Lung (tissue), 12 donors: ENCODE results near the gene CYP24A1. TPM values are rescaled to one million over a fixed set of nuclear protein-coding genes. Genes with fewer than 3 reads are reported as not detected.

Source experiments
- ATAC-seq: fragments of 200-7000 bp; cut with Tn5 transposase; one replicate; pipeline ENCODE4 v1.9.1; 2020; ENCODE audit warnings: moderate number of reproducible peaks; ENCODE audit not compliant: insufficient read depth, low FRiP score
- DNase-seq, 3 donors: peaks; one replicate each; pipeline ENCODE4 v3.0.0-alpha.2; 2013 to 2017
- H3K27ac ChIP-seq, 2 donors: one replicate each; pipeline ENCODE4 v1.5.1; 2013; ENCODE audit warnings: mild to moderate bottlenecking in 2 of 2, moderate library complexity in 2 of 2, control low read depth in 1 of 2, inconsistent platforms in 1 of 2, low read depth in 1 of 2, low read length in 1 of 2
- H3K27me3 ChIP-seq, 3 donors: one replicate each; pipeline ENCODE4 v1.5.1; 2013; ENCODE audit warnings: low read length in 2 of 3; ENCODE audit not compliant: control insufficient read depth in 3 of 3, insufficient read depth in 3 of 3
- H3K36me3 ChIP-seq, 4 donors: one replicate each; pipeline ENCODE4 v1.5.1; 2013; ENCODE audit warnings: low read length in 4 of 4, mild to moderate bottlenecking in 1 of 4, moderate library complexity in 1 of 4; ENCODE audit not compliant: control insufficient read depth in 4 of 4, insufficient read depth in 4 of 4
- H3K4me1 ChIP-seq, 5 donors: one replicate each; pipeline ENCODE4 v1.5.1; 2013; ENCODE audit warnings: low read length in 5 of 5, mild to moderate bottlenecking in 2 of 5, moderate library complexity in 1 of 5; ENCODE audit not compliant: control insufficient read depth in 5 of 5, insufficient read depth in 5 of 5
- H3K4me3 ChIP-seq: one replicate; pipeline ENCODE4 v1.5.1; 2013; ENCODE audit warnings: mild to moderate bottlenecking, control low read depth, moderate library complexity
- H3K9ac ChIP-seq, 2 donors: one replicate each; pipeline ENCODE4 v1.5.1; 2013; ENCODE audit warnings: low read length in 2 of 2, control low read depth in 1 of 2; ENCODE audit not compliant: insufficient read depth in 1 of 2
- H3K9me3 ChIP-seq, 4 donors: one replicate each; pipeline ENCODE4 v1.5.1; 2013; ENCODE audit warnings: low read length in 3 of 4, mild to moderate bottlenecking in 1 of 4, moderate library complexity in 1 of 4; ENCODE audit not compliant: control insufficient read depth in 4 of 4, insufficient read depth in 3 of 4
- WGBS, 2 donors: extraction: QIAGEN DNeasy Blood & Tissue Kit; methylation state at CpG; one replicate each; pipeline ENCODE4 v1.1.7; 2013; 5-methylcytosine and 5-hydroxymethylcytosine counted together
- polyA plus RNA-seq, 2 donors: library from polyadenylated mRNA; stranded (reverse); fragments of 200-250 nt; gene quantifications; one replicate each; pipeline ENCODE4 v1.2.1, GENCODE V29; 2013
- total RNA-seq, 2 donors: library from RNA; depleted of rRNA in 1 of 2; stranded (reverse); fragments of >200 nt in 1 of 2; gene quantifications; one replicate each; pipeline ENCODE4 v1.2.1, GENCODE V29; 2014 to 2021
- TF ChIP-seq, protein P1 (sequence below): IDR thresholded peaks from 2 replicates; pipeline ENCODE4 v1.5.1; 2012; ENCODE audit warnings: mild to moderate bottlenecking; ENCODE audit errors: control extremely low read depth, extremely low read depth
- donor health status: control.
- donor health status: control.
- donor health status: Bipolar disorder and iron deficiency.
- donor health status: healthy.
- donor health status: DM: yes; HTN: yes; CAD: no.

CYP24A1 gene
- total and polyA plus RNA-seq, 4 donors = 0.30 to 5.9 (median 1.1) TPM

DNA sequence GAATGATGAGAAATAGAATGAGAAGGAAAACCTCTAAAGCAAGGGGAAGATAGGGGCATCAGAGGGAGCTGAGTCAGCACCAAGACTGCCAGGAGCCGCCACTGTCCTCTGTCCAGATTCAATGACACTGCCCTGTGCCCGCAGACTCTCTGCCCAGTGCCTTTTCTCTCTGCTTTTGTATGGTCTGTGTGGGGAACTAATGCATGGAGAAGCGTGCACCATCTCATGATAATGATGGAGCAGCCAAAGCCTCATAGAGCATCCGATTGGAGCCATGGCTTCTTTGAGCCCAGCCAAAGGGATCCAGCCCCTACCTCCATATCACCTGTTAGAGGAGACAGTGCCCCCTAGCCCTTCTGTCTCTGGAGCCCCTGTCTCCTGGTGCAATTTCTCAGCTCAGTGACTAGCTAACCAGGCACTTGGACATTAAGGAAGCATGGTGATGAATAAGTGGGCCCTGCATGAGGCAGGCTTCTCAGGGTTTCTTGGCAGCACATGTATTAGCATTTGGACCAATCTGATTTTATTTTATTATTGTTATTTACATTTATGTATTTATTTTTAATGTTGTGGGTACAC, 27.6 kb upstream of the CYP24A1 start:
- Histone ChIP-seq H3K36me3 (no peaks in the 10 kb centered on the region), H3K9me3 (no peaks in the 10 kb centered on the region), H3K9ac (no peak overlapping the region), H3K4me3 (no peak overlapping the region), H3K4me1 (no peaks in the 10 kb centered on the region), H3K27me3 (no peaks in the 10 kb centered on the region), H3K27ac (no peak overlapping the region)
- TF ChIP-seq, protein P1, sequence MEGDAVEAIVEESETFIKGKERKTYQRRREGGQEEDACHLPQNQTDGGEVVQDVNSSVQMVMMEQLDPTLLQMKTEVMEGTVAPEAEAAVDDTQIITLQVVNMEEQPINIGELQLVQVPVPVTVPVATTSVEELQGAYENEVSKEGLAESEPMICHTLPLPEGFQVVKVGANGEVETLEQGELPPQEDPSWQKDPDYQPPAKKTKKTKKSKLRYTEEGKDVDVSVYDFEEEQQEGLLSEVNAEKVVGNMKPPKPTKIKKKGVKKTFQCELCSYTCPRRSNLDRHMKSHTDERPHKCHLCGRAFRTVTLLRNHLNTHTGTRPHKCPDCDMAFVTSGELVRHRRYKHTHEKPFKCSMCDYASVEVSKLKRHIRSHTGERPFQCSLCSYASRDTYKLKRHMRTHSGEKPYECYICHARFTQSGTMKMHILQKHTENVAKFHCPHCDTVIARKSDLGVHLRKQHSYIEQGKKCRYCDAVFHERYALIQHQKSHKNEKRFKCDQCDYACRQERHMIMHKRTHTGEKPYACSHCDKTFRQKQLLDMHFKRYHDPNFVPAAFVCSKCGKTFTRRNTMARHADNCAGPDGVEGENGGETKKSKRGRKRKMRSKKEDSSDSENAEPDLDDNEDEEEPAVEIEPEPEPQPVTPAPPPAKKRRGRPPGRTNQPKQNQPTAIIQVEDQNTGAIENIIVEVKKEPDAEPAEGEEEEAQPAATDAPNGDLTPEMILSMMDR = no peak
- no peak for DNase-seq
- no peak for ATAC-seq
- 83% methylated on average over 4 of the region's 4 CpGs for WGBS, 2 donors

DNA sequence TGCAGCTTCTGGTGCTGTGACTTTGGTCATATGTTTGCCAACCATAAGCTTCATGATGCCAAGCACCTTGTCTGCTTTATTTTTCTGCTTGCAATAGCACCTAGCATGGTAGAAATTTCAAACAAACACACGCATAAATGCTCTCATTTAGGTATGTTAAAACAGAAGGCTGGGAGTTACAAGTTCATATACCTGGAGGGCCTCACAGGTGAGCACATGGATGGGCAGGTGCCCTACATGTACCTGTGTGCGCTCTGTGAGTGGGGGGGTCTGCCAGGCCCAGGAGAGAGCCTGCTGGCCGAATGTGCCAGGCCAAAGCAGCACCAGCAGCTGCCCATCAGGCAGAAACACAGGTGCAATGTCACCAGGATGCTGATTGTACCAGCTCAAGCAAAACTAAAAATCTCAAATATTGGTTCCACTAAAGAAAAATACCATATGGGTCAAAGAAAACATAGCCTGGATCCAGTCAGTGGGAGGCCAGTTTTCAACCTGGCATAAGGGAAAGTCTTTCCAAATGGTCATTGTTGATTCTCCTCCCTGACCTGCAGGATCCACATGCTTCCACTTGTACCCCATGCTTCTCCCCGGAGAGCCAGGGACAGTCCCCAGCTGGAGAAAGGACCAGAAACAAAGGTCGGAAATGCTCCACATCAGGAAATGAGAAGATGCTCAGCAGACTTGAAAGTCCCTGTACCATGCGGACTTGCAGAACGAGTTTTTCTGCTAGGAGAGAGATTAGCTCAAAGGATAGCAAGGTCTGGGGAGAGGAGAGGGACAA, 26.9 kb upstream of the CYP24A1 start:
- Histone ChIP-seq H3K9ac (no peak overlapping the region), H3K27me3 (no peaks in the 10 kb centered on the region), H3K27ac (no peak overlapping the region), H3K9me3 (no peaks in the 10 kb centered on the region), H3K36me3 (no peaks in the 10 kb centered on the region), H3K4me3 (no peak overlapping the region), H3K4me1 (no peaks in the 10 kb centered on the region)
- TF ChIP-seq, protein P1 = no peak
- 67 to 70% methylated on average over 7 of the region's 7 CpGs for WGBS, 2 donors
- DNase-seq (no peak), ATAC-seq (no peak)

DNA sequence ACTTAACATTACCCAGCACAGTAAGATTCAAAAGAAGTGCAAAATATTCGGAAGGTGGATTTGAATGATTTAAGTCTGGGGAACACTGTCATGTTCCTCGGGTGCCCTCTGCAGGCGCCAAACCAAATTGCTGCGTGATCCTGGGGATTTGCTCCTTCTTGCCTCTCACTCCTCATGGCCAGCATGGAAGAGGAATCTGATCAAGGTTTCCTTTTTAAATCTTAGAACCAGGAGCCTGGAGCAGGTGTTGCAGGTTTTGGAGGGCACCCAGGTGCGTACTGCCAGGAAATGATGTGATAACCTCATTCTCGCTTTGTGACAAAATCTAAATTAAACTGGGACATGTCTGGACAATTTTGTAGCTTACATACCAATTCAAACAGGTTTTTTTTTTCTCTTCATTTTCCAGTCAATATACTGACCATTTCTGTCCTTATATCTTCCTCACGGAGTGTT, 26.0 kb upstream of the CYP24A1 start:
- TF ChIP-seq, protein P1 = peak; percentile 78
- DNase-seq (peak; percentile 77 to 83 (median 81)), ATAC-seq (peak; percentile 81)
- peaks cover 0 to 2% (median 0%) of the 10 kb centered on the region in 3 donors for H3K27me3 ChIP-seq
- H3K36me3 ChIP-seq = no peaks in the 10 kb centered on the region
- peaks cover 0 to 2% (median 0%) of the 10 kb centered on the region in 5 donors for H3K4me1 ChIP-seq
- WGBS, 2 donors = 20 to 25% methylated on average over 7 of the region's 7 CpGs
- H3K27ac ChIP-seq = no peak overlapping the region
- H3K9me3 ChIP-seq = no peaks in the 10 kb centered on the region
- H3K4me3 ChIP-seq = no peak overlapping the region
- no peak overlapping the region for H3K9ac ChIP-seq
